ENCODE data around the gene XPR1.

XPR1 gene

GRCh38 chr1:180896161-180896560 lies 264.3 kb downstream of the XPR1 start:
- DNase-seq = no peak

GRCh38 chr1:180898441-180899219 lies 266.8 kb downstream of the XPR1 start:
- DNase-seq = no peak

GRCh38 chr1:180899262-180899661 lies 267.4 kb downstream of the XPR1 start:
- no peak for DNase-seq

- DNase-seq = no peak
Measured at GRCh38 chr1:180901076-180901990, 269.5 kb downstream of the XPR1 start.

GRCh38 chr1:180902541-180902940 lies 270.7 kb downstream of the XPR1 start:
- no peak for DNase-seq

GRCh38 chr1:180905927-180906326 lies 274.1 kb downstream of the XPR1 start:
- DNase-seq = no peak

- no peak for DNase-seq
Measured at GRCh38 chr1:180906511-180906910, 274.7 kb downstream of the XPR1 start.

GRCh38 chr1:180907313-180908055 lies 275.7 kb downstream of the XPR1 start:
- no peak for DNase-seq

GRCh38 chr1:180908074-180908765 lies 276.4 kb downstream of the XPR1 start:
- no peak for DNase-seq

GRCh38 chr1:180909005-180909414 lies 277.2 kb downstream of the XPR1 start:
- DNase-seq = no peak

GRCh38 chr1:180909462-180909976 lies 277.7 kb downstream of the XPR1 start:
- DNase-seq = no peak

- DNase-seq = no peak
Measured at GRCh38 chr1:180911640-180912191, 279.9 kb downstream of the XPR1 start.

- DNase-seq = no peak
Measured at GRCh38 chr1:180912211-180912800, 280.5 kb downstream of the XPR1 start.

GRCh38 chr1:180912801-180913565 lies 281.2 kb downstream of the XPR1 start, which contains the start of gene KIAA1614:
TSS of gene KIAA1614 (plus strand) at chr1:180912897. CDS start at chr1:180913244, 347 bp downstream.
- DNase-seq = no peak

- no peak for DNase-seq
Measured at GRCh38 chr1:180915426-180915965, 283.7 kb downstream of the XPR1 start.

GRCh38 chr1:180916012-180916770 lies 284.4 kb downstream of the XPR1 start:
- DNase-seq = no peak

GRCh38 chr1:180916771-180917170 lies 284.9 kb downstream of the XPR1 start:
- DNase-seq = no peak

GRCh38 chr1:180917306-180918065 lies 285.7 kb downstream of the XPR1 start:
- no peak for DNase-seq

- DNase-seq = no peak
Measured at GRCh38 chr1:180918519-180918918, 286.7 kb downstream of the XPR1 start.

Measured in activated gamma-delta T cell (primary cell).